HepG2 (cell line): ENCODE data around the gene OGFR. TPM values are rescaled to one million over a fixed set of nuclear protein-coding genes. Genes with fewer than 3 reads are reported as not detected.

Experiments used
- ELF1 ChIP-seq: sonication (generic); formaldehyde crosslinking; IDR thresholded peaks from 2 replicates; pipeline ENCODE4 v1.4.0; 2020; ENCODE audit warnings: missing genetic modification reagents
- ESRRA ChIP-seq: sonication (generic); formaldehyde crosslinking; IDR thresholded peaks from 2 replicates; pipeline ENCODE4 v1.5.1; 2020; ENCODE audit warnings: mild to moderate bottlenecking, low read depth, missing genetic modification reagents
- HOXA3 ChIP-seq: sonication (generic); formaldehyde crosslinking; IDR thresholded peaks from 2 replicates; pipeline ENCODE4 v1.5.0; 2020; ENCODE audit warnings: missing genetic modification reagents
- ISX ChIP-seq: sonication (generic); formaldehyde crosslinking; conservative IDR thresholded peaks from 2 replicates; pipeline ENCODE4 v1.5.0; 2020; ENCODE audit warnings: missing genetic modification reagents
- KDM2A ChIP-seq: sonication (generic); formaldehyde crosslinking; IDR thresholded peaks from 2 replicates; pipeline ENCODE4 v1.4.0; 2020; ENCODE audit warnings: low read depth, missing genetic modification reagents, borderline replicate concordance
- KDM3A ChIP-seq: IDR thresholded peaks from 2 replicates; pipeline ENCODE4 v1.6.1; 2018; ENCODE audit warnings: low read depth, missing compliant biosample characterization
- NR0B2 ChIP-seq: sonication (generic); formaldehyde crosslinking; IDR thresholded peaks from 2 replicates; pipeline ENCODE4 v1.4.0; 2020; ENCODE audit warnings: mild to moderate bottlenecking, missing genetic modification reagents
- NR2F6 ChIP-seq, 2 experiments: IDR thresholded peaks; 2 replicates each; pipeline ENCODE4 v1.6.1; 2016; ENCODE audit warnings: antibody characterized with exemption in 1 of 2, mild to moderate bottlenecking in 1 of 2
- PCBP1 ChIP-seq: fragments of 200-400 bp; formaldehyde crosslinking; IDR thresholded peaks from 2 replicates; pipeline ENCODE4 v1.6.1; 2017; ENCODE audit warnings: mild to moderate bottlenecking, low read depth, low read length, borderline replicate concordance
- POGK ChIP-seq: sonication (generic); formaldehyde crosslinking; conservative IDR thresholded peaks from 2 replicates; pipeline ENCODE4 v1.8.0; 2022; ENCODE audit warnings: mild to moderate bottlenecking, moderate library complexity, missing genetic modification reagents
- RNF219 ChIP-seq: sonication (generic); formaldehyde crosslinking; IDR thresholded peaks from 2 replicates; pipeline ENCODE4 v1.5.0; 2020; ENCODE audit warnings: mild to moderate bottlenecking, missing genetic modification reagents
- SAP130 ChIP-seq: IDR thresholded peaks from 2 replicates; pipeline ENCODE4 v1.6.1; 2016; ENCODE audit warnings: low read depth
- SMAD9 ChIP-seq: sonication (generic); formaldehyde crosslinking; IDR thresholded peaks from 2 replicates; pipeline ENCODE4 v1.5.1; 2020; ENCODE audit warnings: mild to moderate bottlenecking, missing genetic modification reagents
- SOX13 ChIP-seq, 3 experiments: fragments of 450-650 bp in 1 of 3; sonication (generic) in 1 of 3; formaldehyde crosslinking in 1 of 3; IDR thresholded peaks in 2 of 3; conservative IDR thresholded peaks in 1 of 3; 2 replicates each; pipeline versions ENCODE4 v1.5.0 to v1.6.1; 2016 to 2020; ENCODE audit warnings: antibody characterized with exemption in 1 of 3, mild to moderate bottlenecking in 1 of 3, missing compliant biosample characterization in 1 of 3, missing genetic modification reagents in 1 of 3, moderate library complexity in 1 of 3
- SP1 ChIP-seq, 2 experiments: fragments of 450-650 bp in 1 of 2; sonication (generic) in 1 of 2; formaldehyde crosslinking in 1 of 2; IDR thresholded peaks; 2 replicates each; pipeline versions ENCODE4 v1.4.0 to v1.6.1; 2016 to 2020; ENCODE audit warnings: missing genetic modification reagents in 1 of 2
- TBP ChIP-seq: sonication (generic); formaldehyde crosslinking; IDR thresholded peaks from 2 replicates; pipeline ENCODE4 v1.5.0; 2020; ENCODE audit warnings: missing genetic modification reagents
- XRCC5 ChIP-seq: fragments of 200-400 bp; formaldehyde crosslinking; optimal IDR thresholded peaks from 2 replicates; pipeline ENCODE3; 2017; ENCODE audit warnings: mild to moderate bottlenecking, low read length
- ZMAT3 ChIP-seq: sonication (generic); formaldehyde crosslinking; conservative IDR thresholded peaks from 2 replicates; pipeline ENCODE4 v1.7.0; 2021; ENCODE audit warnings: missing genetic modification reagents
- ZNF362 ChIP-seq: sonication (generic); formaldehyde crosslinking; IDR thresholded peaks from 2 replicates; pipeline ENCODE4 v1.4.0; 2020; ENCODE audit warnings: missing genetic modification reagents, mild to moderate bottlenecking, borderline replicate concordance
- ZNF468 ChIP-seq: sonication (generic); formaldehyde crosslinking; IDR thresholded peaks from 2 replicates; pipeline ENCODE4 v1.8.0; 2022; ENCODE audit warnings: mild to moderate bottlenecking, moderate library complexity, missing genetic modification reagents
- ZNF773 ChIP-seq: sonication (generic); formaldehyde crosslinking; IDR thresholded peaks from 2 replicates; pipeline ENCODE4 v1.4.0; 2020; ENCODE audit warnings: missing genetic modification reagents, borderline replicate concordance
- polyA plus RNA-seq, 8 experiments: library from polyadenylated mRNA; depleted of rRNA in 3 of 8; stranded (reverse) in 7 of 8; unstranded in 1 of 8; fragments of >200 nt; fragmentation: Illumina TruSeq in 4 of 8; extraction: Trizol in 4 of 8; gene quantifications; 2 replicates each; pipeline versions ENCODE4 v1.2.1 to v1.2.3, GENCODE V29; 2011 to 2016; ENCODE audit warnings: low read depth in 4 of 8, missing spikeins in 1 of 8, mixed read lengths in 1 of 8; ENCODE audit not compliant: insufficient read depth in 1 of 8
- total RNA-seq, 5 experiments: library from RNA; depleted of rRNA; stranded (reverse); fragments of >200 nt; fragmentation: Illumina TruSeq; extraction: Trizol; gene quantifications; 2 replicates each; pipeline ENCODE4 v1.2.3, GENCODE V29; 2016; ENCODE audit warnings: low read depth in 1 of 5

OGFR gene
- total and polyA plus RNA-seq, 2 of the 13 experiments (the other 11 are each of a cell fraction or from before 2014, with no cell fraction given): 47.7 to 81.8 TPM

- TF ChIP-seq POGK (CRISPR knock-in tag) (no peak; the same call in 1 of the 2 replicates), ZNF773 (no peak), SP1 (IDR thresholded peaks at IDR 0.05) (no peak), SP1 (CRISPR knock-in tag; IDR thresholded peaks at IDR 0.05) (peak; percentile 62; the same call in 1 of the 2 replicates), PCBP1 (no peak), ISX (CRISPR knock-in tag) (no peak), SOX13 (IDR thresholded peaks at IDR 0.05) (no peak), SOX13 (CRISPR knock-in tag; conservative IDR thresholded peaks at IDR 0.05 in 1 of 2, IDR thresholded peaks at IDR 0.05 in 1 of 2) (no peak), SAP130 (CRISPR knock-in tag) (0 out of 2 replicates have a peak, but pooled peaks have one; percentile 19), ZMAT3 (0 out of 2 replicates have a peak, but pooled peaks have one; percentile 51), TBP (CRISPR knock-in tag) (no peak), XRCC5 (no peak), ZNF362 (CRISPR knock-in tag) (no peak), NR2F6 (IDR thresholded peaks at IDR 0.05) (no peak), NR2F6 (CRISPR knock-in tag; IDR thresholded peaks at IDR 0.05) (no peak), ZNF468 (0 out of 2 replicates have a peak, but pooled peaks have one; percentile 16), NR0B2 (CRISPR knock-in tag) (no peak), RNF219 (CRISPR knock-in tag) (no peak), ESRRA (CRISPR knock-in tag) (no peak), SMAD9 (CRISPR knock-in tag) (no peak), KDM3A (no peak), KDM2A (CRISPR knock-in tag) (peak; percentile 62; the same call in 1 of the 2 replicates), HOXA3 (CRISPR knock-in tag) (peak; percentile 41; the same call in 1 of the 2 replicates), ELF1 (CRISPR knock-in tag) (no peak)
Observed at GRCh38 chr20:62778601-62779416, 25.8 kb upstream of the OGFR start (continued).
